ENCODE results near the gene LRPAP1.
A peak's percentile ranks its signal among the peaks of the same experiment; 100 is the strongest.

The LRPAP1 gene

GRCh38 chr4:3496021-3496420 is 36.2 kb downstream of the LRPAP1 start:
- Histone ChIP-seq H3K4me3 (ENCODE audit: low read depth, low read length) (no peak overlapping the region), H3K27ac (ENCODE audit: low read depth, low read length) (no peak overlapping the region), H3K9me3 (ENCODE audit: control insufficient read depth, insufficient read depth, low read depth, low read length) (no peaks in the 10 kb centered on the region), H3K9ac (ENCODE audit: low read length) (no peak overlapping the region), H3K4me1 (ENCODE audit: control insufficient read depth, insufficient read depth, low read length) (peaks cover 23% of the 10 kb centered on the region), H3K27me3 (ENCODE audit: control insufficient read depth, insufficient read depth, low read length) (peaks cover 79% of the 10 kb centered on the region), H3K36me3 (ENCODE audit: control insufficient read depth, insufficient read depth, low read length) (peaks cover 4% of the 10 kb centered on the region; the same call in 1 of the 2 replicates)

GRCh38 chr4:3495204-3495975 is 36.8 kb downstream of the LRPAP1 start:
- peaks cover 83% of the 10 kb centered on the region for H3K27me3 ChIP-seq (ENCODE audit: control insufficient read depth, insufficient read depth, low read length)
- H3K36me3 ChIP-seq (ENCODE audit: control insufficient read depth, insufficient read depth, low read length), result peaks cover 2% of the 10 kb centered on the region; the same call in 1 of the 2 replicates
- peaks cover 23% of the 10 kb centered on the region for H3K4me1 ChIP-seq (ENCODE audit: control insufficient read depth, insufficient read depth, low read length)
- H3K9me3 ChIP-seq (ENCODE audit: control insufficient read depth, insufficient read depth, low read depth, low read length), result no peaks in the 10 kb centered on the region
- no peak overlapping the region for H3K4me3 ChIP-seq (ENCODE audit: low read depth, low read length)
- H3K9ac ChIP-seq (ENCODE audit: low read length), result no peak overlapping the region
- H3K27ac ChIP-seq (ENCODE audit: low read depth, low read length), result no peak overlapping the region

- Histone ChIP-seq H3K27me3 (ENCODE audit: control insufficient read depth, insufficient read depth, low read length) (peaks cover 93% of the 10 kb centered on the region), H3K27ac (ENCODE audit: low read depth, low read length) (no peak overlapping the region), H3K9me3 (ENCODE audit: control insufficient read depth, insufficient read depth, low read depth, low read length) (no peaks in the 10 kb centered on the region), H3K4me1 (ENCODE audit: control insufficient read depth, insufficient read depth, low read length) (peaks cover 23% of the 10 kb centered on the region), H3K4me3 (ENCODE audit: low read depth, low read length) (no peak overlapping the region), H3K9ac (ENCODE audit: low read length) (peak overlapping the region; percentile 40), H3K36me3 (ENCODE audit: control insufficient read depth, insufficient read depth, low read length) (peaks cover 2% of the 10 kb centered on the region; the same call in 1 of the 2 replicates)
These were observed 37.8 kb downstream of the LRPAP1 start for GRCh38 chr4:3494462-3494871.

GRCh38 chr4:3493720-3494461 is 38.3 kb downstream of the LRPAP1 start:
- H3K9ac ChIP-seq (ENCODE audit: low read length), result peak overlapping the region; percentile 40
- peaks cover 98% of the 10 kb centered on the region for H3K27me3 ChIP-seq (ENCODE audit: control insufficient read depth, insufficient read depth, low read length)

GRCh38 chr4:3492741-3493719 is 39.2 kb downstream of the LRPAP1 start:
- Histone ChIP-seq H3K27me3 (ENCODE audit: control insufficient read depth, insufficient read depth, low read length) (peaks cover 99% of the 10 kb centered on the region), H3K9ac (ENCODE audit: low read length) (no peak overlapping the region), H3K4me1 (ENCODE audit: control insufficient read depth, insufficient read depth, low read length) (peaks cover 23% of the 10 kb centered on the region), H3K4me3 (ENCODE audit: low read depth, low read length) (no peak overlapping the region), H3K27ac (ENCODE audit: low read depth, low read length) (no peak overlapping the region), H3K36me3 (ENCODE audit: control insufficient read depth, insufficient read depth, low read length) (peaks cover 2% of the 10 kb centered on the region; the same call in 1 of the 2 replicates), H3K9me3 (ENCODE audit: control insufficient read depth, insufficient read depth, low read depth, low read length) (no peaks in the 10 kb centered on the region)

More at GRCh38 chr4:3493720-3494461, 38.3 kb downstream of the LRPAP1 start:
- Histone ChIP-seq H3K27ac (ENCODE audit: low read depth, low read length) (no peak overlapping the region), H3K36me3 (ENCODE audit: control insufficient read depth, insufficient read depth, low read length) (peaks cover 2% of the 10 kb centered on the region; the same call in 1 of the 2 replicates), H3K4me1 (ENCODE audit: control insufficient read depth, insufficient read depth, low read length) (peaks cover 23% of the 10 kb centered on the region), H3K9me3 (ENCODE audit: control insufficient read depth, insufficient read depth, low read depth, low read length) (no peaks in the 10 kb centered on the region), H3K4me3 (ENCODE audit: low read depth, low read length) (no peak overlapping the region)

- H3K27me3 ChIP-seq (ENCODE audit: control insufficient read depth, insufficient read depth, low read length), result peaks cover 100% of the 10 kb centered on the region
- no peaks in the 10 kb centered on the region for H3K36me3 ChIP-seq (ENCODE audit: control insufficient read depth, insufficient read depth, low read length)
- H3K27ac ChIP-seq (ENCODE audit: low read depth, low read length), result no peak overlapping the region
- H3K4me1 ChIP-seq (ENCODE audit: control insufficient read depth, insufficient read depth, low read length), result peaks cover 25% of the 10 kb centered on the region
- no peak overlapping the region for H3K4me3 ChIP-seq (ENCODE audit: low read depth, low read length)
- H3K9me3 ChIP-seq (ENCODE audit: control insufficient read depth, insufficient read depth, low read depth, low read length), result no peaks in the 10 kb centered on the region
- H3K9ac ChIP-seq (ENCODE audit: low read length), result no peak overlapping the region
These were observed 40.4 kb downstream of the LRPAP1 start for GRCh38 chr4:3491681-3492405.

GRCh38 chr4:3489451-3489962 is 42.7 kb downstream of the LRPAP1 start:
- Histone ChIP-seq H3K27me3 (ENCODE audit: control insufficient read depth, insufficient read depth, low read length) (peaks cover 100% of the 10 kb centered on the region), H3K9ac (ENCODE audit: low read length) (no peak overlapping the region), H3K36me3 (ENCODE audit: control insufficient read depth, insufficient read depth, low read length) (no peaks in the 10 kb centered on the region), H3K4me3 (ENCODE audit: low read depth, low read length) (no peak overlapping the region), H3K4me1 (ENCODE audit: control insufficient read depth, insufficient read depth, low read length) (peaks cover 43% of the 10 kb centered on the region), H3K9me3 (ENCODE audit: control insufficient read depth, insufficient read depth, low read depth, low read length) (no peaks in the 10 kb centered on the region), H3K27ac (ENCODE audit: low read depth, low read length) (no peak overlapping the region)

- Histone ChIP-seq H3K27me3 (ENCODE audit: control insufficient read depth, insufficient read depth, low read length) (peaks cover 100% of the 10 kb centered on the region), H3K9ac (ENCODE audit: low read length) (no peak overlapping the region), H3K36me3 (ENCODE audit: control insufficient read depth, insufficient read depth, low read length) (no peaks in the 10 kb centered on the region), H3K4me3 (ENCODE audit: low read depth, low read length) (no peak overlapping the region), H3K27ac (ENCODE audit: low read depth, low read length) (no peak overlapping the region), H3K4me1 (ENCODE audit: control insufficient read depth, insufficient read depth, low read length) (peaks cover 39% of the 10 kb centered on the region), H3K9me3 (ENCODE audit: control insufficient read depth, insufficient read depth, low read depth, low read length) (no peaks in the 10 kb centered on the region)
These were observed 43.4 kb downstream of the LRPAP1 start for GRCh38 chr4:3488820-3489219.

GRCh38 chr4:3487861-3488260 is 44.4 kb downstream of the LRPAP1 start:
- Histone ChIP-seq H3K27ac (ENCODE audit: low read depth, low read length) (no peak overlapping the region), H3K4me3 (ENCODE audit: low read depth, low read length) (no peak overlapping the region), H3K9me3 (ENCODE audit: control insufficient read depth, insufficient read depth, low read depth, low read length) (no peaks in the 10 kb centered on the region), H3K27me3 (ENCODE audit: control insufficient read depth, insufficient read depth, low read length) (peaks cover 97% of the 10 kb centered on the region), H3K36me3 (ENCODE audit: control insufficient read depth, insufficient read depth, low read length) (no peaks in the 10 kb centered on the region), H3K9ac (ENCODE audit: low read length) (no peak overlapping the region), H3K4me1 (ENCODE audit: control insufficient read depth, insufficient read depth, low read length) (peaks cover 34% of the 10 kb centered on the region)

Measured in HUES6 (cell line).